Measurements from ENCODE around the gene CCER1.
A peak's percentile ranks its signal among the peaks of the same experiment; 100 is the strongest.

The CCER1 gene

DNA sequence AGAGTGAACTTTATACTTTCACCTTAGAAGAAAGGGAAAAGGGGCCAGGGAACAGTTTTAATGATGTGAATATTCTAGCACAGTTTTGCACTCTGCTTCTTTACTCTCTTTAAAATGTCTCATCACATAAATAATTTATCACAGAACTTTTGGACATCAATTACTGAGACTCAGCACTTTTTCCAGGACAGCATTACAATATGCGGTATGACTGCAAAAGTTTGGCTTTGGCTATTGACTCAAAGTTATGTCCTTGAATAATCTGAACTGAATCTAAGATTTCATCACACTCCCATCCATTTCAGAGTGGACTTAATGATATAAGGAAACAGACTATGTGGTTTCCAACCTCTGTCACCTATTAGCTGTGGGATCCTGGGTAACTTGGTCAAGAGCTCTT is 11.7 kb downstream of the CCER1 start:
- TF ChIP-seq, protein P1, sequence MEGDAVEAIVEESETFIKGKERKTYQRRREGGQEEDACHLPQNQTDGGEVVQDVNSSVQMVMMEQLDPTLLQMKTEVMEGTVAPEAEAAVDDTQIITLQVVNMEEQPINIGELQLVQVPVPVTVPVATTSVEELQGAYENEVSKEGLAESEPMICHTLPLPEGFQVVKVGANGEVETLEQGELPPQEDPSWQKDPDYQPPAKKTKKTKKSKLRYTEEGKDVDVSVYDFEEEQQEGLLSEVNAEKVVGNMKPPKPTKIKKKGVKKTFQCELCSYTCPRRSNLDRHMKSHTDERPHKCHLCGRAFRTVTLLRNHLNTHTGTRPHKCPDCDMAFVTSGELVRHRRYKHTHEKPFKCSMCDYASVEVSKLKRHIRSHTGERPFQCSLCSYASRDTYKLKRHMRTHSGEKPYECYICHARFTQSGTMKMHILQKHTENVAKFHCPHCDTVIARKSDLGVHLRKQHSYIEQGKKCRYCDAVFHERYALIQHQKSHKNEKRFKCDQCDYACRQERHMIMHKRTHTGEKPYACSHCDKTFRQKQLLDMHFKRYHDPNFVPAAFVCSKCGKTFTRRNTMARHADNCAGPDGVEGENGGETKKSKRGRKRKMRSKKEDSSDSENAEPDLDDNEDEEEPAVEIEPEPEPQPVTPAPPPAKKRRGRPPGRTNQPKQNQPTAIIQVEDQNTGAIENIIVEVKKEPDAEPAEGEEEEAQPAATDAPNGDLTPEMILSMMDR (conservative IDR thresholded peaks at IDR 0.05), result no peak
- H3K27ac ChIP-seq, result no peak overlapping the region

DNA sequence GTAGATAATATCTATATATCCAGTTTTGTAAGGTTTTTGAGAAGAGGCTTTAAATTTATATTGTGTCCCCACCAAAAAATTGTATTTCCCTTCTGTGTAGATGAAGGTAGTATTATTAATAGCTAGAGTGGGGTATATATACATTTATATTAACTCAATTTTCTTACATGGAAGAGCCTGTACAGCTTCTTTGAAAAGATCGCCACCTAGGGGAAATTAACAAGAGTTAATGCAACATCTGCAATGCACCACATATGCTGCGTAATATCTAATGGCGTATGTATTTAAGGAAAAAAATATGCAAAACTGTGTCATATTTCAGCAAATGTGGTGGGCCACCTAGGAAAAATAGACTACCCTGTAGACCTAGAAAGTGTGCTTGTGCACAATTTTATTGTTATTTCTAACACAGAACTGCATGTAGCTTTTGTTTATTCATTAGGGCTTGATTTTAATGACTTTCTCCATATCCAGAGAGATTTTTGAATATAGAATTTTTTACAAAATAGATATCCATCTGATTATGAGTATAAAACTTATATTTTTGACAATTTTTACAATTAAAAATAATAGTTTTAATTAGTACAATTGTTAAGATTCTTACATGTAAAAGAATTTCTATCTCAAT is 14.0 kb downstream of the CCER1 start:
- TF ChIP-seq, protein P1 (conservative IDR thresholded peaks at IDR 0.05), result peak; percentile 95
- H3K27ac ChIP-seq, result no peak overlapping the region

DNA sequence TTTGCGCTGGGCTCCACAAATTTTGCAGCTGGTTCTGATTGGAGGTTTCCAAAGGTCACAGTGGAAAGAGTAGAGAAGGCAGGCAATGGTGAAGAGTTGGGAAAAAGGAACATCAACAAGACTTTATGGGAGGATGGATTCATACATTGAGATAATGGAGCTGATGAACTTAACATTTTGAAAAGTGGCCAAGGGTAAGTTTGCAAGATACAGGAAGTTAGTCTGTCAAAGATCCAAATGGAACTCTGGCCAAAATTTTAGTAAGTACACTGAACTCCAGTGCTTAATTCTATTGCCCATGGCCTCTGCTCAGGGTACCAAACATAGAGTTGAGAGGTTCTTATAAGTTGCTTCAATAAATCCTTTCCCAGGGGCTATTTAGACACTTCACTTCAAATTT is 15.6 kb downstream of the CCER1 start:
- peak overlapping the region; percentile 55 for H3K27ac ChIP-seq
- TF ChIP-seq, protein P1 (conservative IDR thresholded peaks at IDR 0.05), result no peak

DNA sequence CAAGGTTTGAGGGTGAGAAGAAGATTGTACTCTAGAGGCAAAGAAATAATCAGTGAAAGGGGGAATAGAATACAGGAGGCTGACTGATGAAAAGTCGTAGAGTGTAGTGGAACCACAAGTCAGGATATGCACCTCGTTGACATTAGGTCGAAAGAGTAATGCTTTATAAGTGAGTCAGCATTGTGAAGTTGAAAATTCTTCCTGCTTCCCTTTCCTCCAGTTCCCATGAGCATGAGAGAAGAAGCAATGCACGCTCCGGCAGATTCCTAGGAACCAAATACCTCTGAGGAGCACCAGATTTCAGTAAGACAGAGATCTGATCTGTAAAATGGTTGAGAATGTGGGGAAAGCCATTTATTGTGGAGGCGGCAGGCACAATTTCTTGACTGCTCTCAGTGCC is 16.5 kb downstream of the CCER1 start:
- TF ChIP-seq, protein P1 (conservative IDR thresholded peaks at IDR 0.05), result no peak
- peak overlapping the region; percentile 55 for H3K27ac ChIP-seq

DNA sequence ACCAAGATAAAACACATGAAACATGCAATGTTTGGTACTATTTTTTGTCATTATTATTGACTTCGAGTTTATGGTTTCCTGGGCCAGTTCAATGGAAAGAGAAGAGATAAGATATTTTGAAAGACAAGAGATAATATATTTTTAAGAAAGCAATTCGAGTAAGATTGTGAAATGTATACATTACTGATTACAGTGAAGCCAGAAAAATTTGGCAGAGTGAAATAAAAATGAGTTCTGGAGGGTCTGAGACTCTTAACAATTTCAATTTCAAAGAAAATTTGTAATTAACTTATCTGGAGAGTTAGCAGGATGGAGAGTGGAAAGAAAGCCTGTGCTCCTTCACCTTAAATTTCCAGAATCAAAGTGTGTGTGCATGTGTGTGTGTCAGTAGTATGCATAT is 17.3 kb downstream of the CCER1 start:
- no peak overlapping the region for H3K27ac ChIP-seq
- TF ChIP-seq, protein P1 (conservative IDR thresholded peaks at IDR 0.05), result no peak

DNA sequence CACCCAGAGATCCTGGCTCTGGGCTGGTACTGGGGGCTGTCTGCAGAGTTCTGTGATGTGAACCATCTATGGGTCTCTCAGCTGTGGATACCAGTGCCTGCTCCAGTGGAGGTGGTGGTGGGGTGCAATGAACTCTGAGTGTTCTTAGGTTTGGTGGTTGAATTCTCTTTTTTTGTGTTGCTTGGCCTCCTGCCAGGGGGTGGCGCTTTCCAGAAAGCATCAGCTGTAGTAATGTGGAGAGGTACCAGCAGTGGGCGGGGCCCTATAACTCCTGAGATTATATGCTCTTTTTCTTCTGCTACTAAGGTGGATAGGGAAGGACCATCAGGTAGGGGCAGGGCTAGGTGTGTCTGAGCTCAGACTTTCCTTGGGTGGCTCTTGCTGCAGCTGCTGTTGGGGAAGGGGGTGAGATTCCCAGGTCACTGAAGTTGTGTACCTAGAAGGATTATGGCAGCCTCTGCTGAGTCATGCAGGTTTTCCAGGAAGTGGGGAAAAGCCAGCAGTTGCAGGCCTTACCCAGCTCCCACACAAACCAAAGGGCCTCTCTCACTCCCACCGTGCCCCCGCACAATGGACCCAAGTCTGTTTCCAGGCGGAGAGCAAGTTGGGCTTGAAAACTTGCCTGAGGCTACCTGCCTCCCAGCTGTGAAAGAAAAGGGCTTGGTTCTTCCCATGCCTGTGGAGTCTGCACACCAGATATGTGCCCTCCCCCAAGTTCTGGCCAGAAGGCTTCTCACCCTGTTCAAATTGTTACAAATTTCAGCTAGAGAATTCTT is 18.6 kb downstream of the CCER1 start:
- H3K27ac ChIP-seq, result no peak overlapping the region
- TF ChIP-seq, protein P1 (conservative IDR thresholded peaks at IDR 0.05), result no peak

DNA sequence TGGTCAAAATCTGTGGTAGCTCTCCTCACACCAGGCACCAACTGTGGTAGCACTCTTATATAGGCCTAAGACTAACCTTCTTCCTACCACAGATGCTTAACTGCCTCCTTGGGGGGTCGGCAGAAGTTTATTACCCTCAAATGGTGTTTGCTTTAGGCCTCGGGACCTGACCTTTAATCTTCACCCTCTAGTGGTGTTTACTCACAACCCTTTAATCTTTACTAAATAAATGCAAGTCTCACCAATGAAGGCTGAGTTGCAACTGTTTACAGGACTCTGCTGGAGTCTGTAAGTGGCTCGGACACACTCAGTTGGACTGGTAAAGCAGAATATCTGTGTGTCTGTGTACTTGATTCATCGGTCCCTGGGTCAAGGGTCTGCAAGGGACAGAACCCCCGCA is 29.4 kb downstream of the CCER1 start:
- TF ChIP-seq, protein P1 (conservative IDR thresholded peaks at IDR 0.05), result no peak
- no peak overlapping the region for H3K27ac ChIP-seq
